CD4-positive, alpha-beta T cell (primary cell): Measurements from ENCODE around the gene TMEM184C. TPM values are rescaled to one million over a fixed set of nuclear protein-coding genes. Genes with fewer than 3 reads are reported as not detected.
A peak's percentile ranks its signal among the peaks of the same experiment; 100 is the strongest.

ENCODE experiments used
- ATAC-seq: fragments of 200-7000 bp; cut with Tn5 transposase; one replicate; pipeline ENCODE4 v1.10.0; 2022; ENCODE audit warnings: mild to moderate bottlenecking; ENCODE audit not compliant: poor library complexity
- CTCF ChIA-PET: fragments of 350-600 bp; sonication (Branson Sonifier 250); formaldehyde crosslinking; loops from one replicate; lab custom pipeline; 2021; ENCODE audit warnings: antibody characterized with exemption, inconsistent platforms; lab: Charles Lee
- POLR2A ChIA-PET: fragments of 350-600 bp; sonication (Branson Sonifier 250); formaldehyde crosslinking; loops from one replicate; lab custom pipeline; 2021; ENCODE audit warnings: antibody characterized with exemption, inconsistent platforms; lab: Charles Lee
- DNase-seq, 14 experiments: peaks; one replicate each; pipeline ENCODE4 v3.0.0-alpha.2; 2013 to 2020; ENCODE audit warnings: mixed read lengths in 2 of 14
- H3K27ac ChIP-seq, 2 donors: one replicate each; pipeline versions ENCODE4 v1.5.1 to v1.7.0; 2013; ENCODE audit warnings: low read length in 2 of 2, low read depth in 1 of 2, mild to moderate bottlenecking in 1 of 2
- H3K27me3 ChIP-seq, 2 experiments: 1 replicate in 1 of 2; 2 replicates in 1 of 2; pipeline versions ENCODE4 v1.6.1 to v1.7.0; 2013; ENCODE audit warnings: low read length in 2 of 2, control low read depth in 1 of 2, mild to moderate bottlenecking in 1 of 2, moderate library complexity in 1 of 2; ENCODE audit not compliant: insufficient read depth in 2 of 2, control insufficient read depth in 1 of 2
- H3K36me3 ChIP-seq: one replicate; pipeline ENCODE4 v1.6.1; 2013; ENCODE audit warnings: low read length, control low read depth; ENCODE audit not compliant: insufficient read depth
- H3K4me1 ChIP-seq: one replicate; pipeline ENCODE4 v1.6.1; 2013; ENCODE audit warnings: low read length, control low read depth; ENCODE audit not compliant: insufficient read depth
- H3K4me3 ChIP-seq: one replicate; pipeline ENCODE4 v1.5.1; 2013; ENCODE audit warnings: mild to moderate bottlenecking, low read length, moderate library complexity
- H3K9me3 ChIP-seq, 2 experiments: 1 replicate in 1 of 2; 2 replicates in 1 of 2; pipeline versions ENCODE4 v1.6.1 to v1.7.0; 2013; ENCODE audit warnings: low read length in 2 of 2, mild to moderate bottlenecking in 2 of 2, control low read depth in 1 of 2, moderate library complexity in 1 of 2; ENCODE audit not compliant: control insufficient read depth in 1 of 2, insufficient read depth in 1 of 2
- H3K27ac Mint-ChIP-seq: one replicate; pipeline ENCODE4 v1.8.0; 2020; ENCODE audit warnings: mixed read lengths
- H3K27me3 Mint-ChIP-seq: one replicate; pipeline ENCODE4 v1.8.0; 2021; ENCODE audit warnings: mixed read lengths
- H3K36me3 Mint-ChIP-seq: one replicate; pipeline ENCODE4 v1.8.0; 2021; ENCODE audit warnings: low read depth, mixed read lengths
- H3K4me1 Mint-ChIP-seq: one replicate; pipeline ENCODE4 v1.8.0; 2021; ENCODE audit warnings: low read depth, mixed read lengths
- H3K4me3 Mint-ChIP-seq: one replicate; pipeline ENCODE4 v1.8.0; 2020; ENCODE audit warnings: mild to moderate bottlenecking, mixed read lengths
- H3K9me3 Mint-ChIP-seq: one replicate; pipeline ENCODE4 v1.8.0; 2020; ENCODE audit warnings: mixed read lengths
- CTCF ChIP-seq: fragments of 200-600 bp; IDR thresholded peaks from one replicate; pipeline ENCODE4 v1.8.0; 2022; ENCODE audit warnings: antibody characterized with exemption, mild to moderate bottlenecking
- intact Hi-C, 2 experiments: fragments of 100-400 bp; cut with DNase I in 1 of 2; cut with micrococcal nuclease in 1 of 2; formaldehyde crosslinking; loops; one replicate each; pipeline versions ENCODE4 v1.15.1 to v1.9.0; 2023 to 2025; cut with DNase I, micrococcal nuclease
- total RNA-seq, 174 experiments: library from RNA in 2 of 174; stranded (reverse) in 2 of 174; gene quantifications; one replicate each; pipeline ENCODE4 v1.2.3 and lab custom pipeline; 2021 to 2026

TMEM184C gene
- total RNA-seq, 2 experiments from 2014 or later, result 10.0 to 10.1 TPM

- Histone ChIP-seq H3K36me3 (no peaks in the 10 kb centered on the region), H3K4me1 (no peaks in the 10 kb centered on the region), H3K27ac (no peak overlapping the region), H3K4me3 (no peak overlapping the region), H3K27me3 (no peaks in the 10 kb centered on the region), H3K9me3 (no peaks in the 10 kb centered on the region)
- Mint-ChIP-seq H3K36me3 (no peaks in the 10 kb centered on the region), H3K27me3 (peaks cover 9% of the 10 kb centered on the region), H3K4me3 (no peak overlapping the region), H3K9me3 (no peaks in the 10 kb centered on the region), H3K4me1 (no peaks in the 10 kb centered on the region), H3K27ac (no peak overlapping the region)
- no peak for TF ChIP-seq CTCF
- intact Hi-C loops, result no loop called here
- ATAC-seq, result no peak
- POLR2A ChIA-PET, result no interaction called here
- CTCF ChIA-PET, result no interaction called here
- peak in 1 of 14 experiments; percentile 2 for DNase-seq
These were observed 41.1 kb upstream of the TMEM184C start for GRCh38 chr4:147576084-147576483.

GRCh38 chr4:147578051-147578476, 39.1 kb upstream of the TMEM184C start:
- ATAC-seq (no peak), DNase-seq (no peak)
- intact Hi-C loops, result no loop called here
- CTCF ChIA-PET, result no interaction called here
- H3K9me3 ChIP-seq, result no peaks in the 10 kb centered on the region
- H3K4me1 Mint-ChIP-seq, result no peaks in the 10 kb centered on the region
- H3K36me3 Mint-ChIP-seq, result no peaks in the 10 kb centered on the region
- H3K27ac Mint-ChIP-seq, result no peak overlapping the region
- no peaks in the 10 kb centered on the region for H3K4me1 ChIP-seq
- POLR2A ChIA-PET, result no interaction called here
- H3K27me3 ChIP-seq, result no peaks in the 10 kb centered on the region
- H3K36me3 ChIP-seq, result no peaks in the 10 kb centered on the region
- H3K4me3 ChIP-seq, result no peak overlapping the region
- no peak for TF ChIP-seq CTCF
- H3K27me3 Mint-ChIP-seq, result peaks cover 9% of the 10 kb centered on the region
- H3K4me3 Mint-ChIP-seq, result no peak overlapping the region
- no peaks in the 10 kb centered on the region for H3K9me3 Mint-ChIP-seq
- no peak overlapping the region for H3K27ac ChIP-seq

DNA sequence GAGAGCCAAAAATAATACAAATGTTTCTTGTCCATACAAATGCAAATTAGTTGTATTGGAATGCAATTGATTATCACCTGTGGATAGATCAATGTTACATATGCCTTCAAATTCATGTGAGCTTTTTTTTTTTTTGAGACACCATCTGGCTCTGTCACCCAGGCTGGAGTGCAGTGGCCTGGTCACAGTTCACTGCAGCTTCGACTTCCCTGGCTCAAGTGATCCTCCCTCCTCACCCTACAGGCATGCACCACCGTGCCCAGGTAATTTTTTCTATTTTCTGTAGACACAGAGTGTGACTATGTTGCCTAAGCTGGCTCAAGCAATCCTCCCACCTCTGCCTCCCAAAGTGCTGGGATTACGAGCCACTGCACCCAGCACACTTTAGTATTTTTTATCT, 38.6 kb upstream of the TMEM184C start:
- intact Hi-C loops, result no loop called here
- peaks cover 9% of the 10 kb centered on the region for H3K27me3 Mint-ChIP-seq
- H3K27me3 ChIP-seq, result no peaks in the 10 kb centered on the region
- no peaks in the 10 kb centered on the region for H3K9me3 ChIP-seq
- DNase-seq (no peak), ATAC-seq (no peak)
- H3K36me3 ChIP-seq, result no peaks in the 10 kb centered on the region
- H3K27ac ChIP-seq, result no peak overlapping the region
- H3K36me3 Mint-ChIP-seq, result no peaks in the 10 kb centered on the region
- no peaks in the 10 kb centered on the region for H3K4me1 Mint-ChIP-seq
- H3K4me3 Mint-ChIP-seq, result no peak overlapping the region
- no peak for TF ChIP-seq CTCF
- CTCF ChIA-PET, result no interaction called here
- no peaks in the 10 kb centered on the region for H3K4me1 ChIP-seq
- no peak overlapping the region for H3K4me3 ChIP-seq
- POLR2A ChIA-PET, result no interaction called here
- H3K27ac Mint-ChIP-seq, result no peak overlapping the region
- H3K9me3 Mint-ChIP-seq, result no peaks in the 10 kb centered on the region
